GM19351 (cell line): ENCODE results near the gene SUGCT.
A peak's percentile ranks its signal among the peaks of the same experiment; 100 is the strongest.

Experiments used
- ATAC-seq: cut with Tn5 transposase; IDR thresholded peaks from one replicate; pipeline ENCODE4 v1.9.1; 2021; ENCODE audit warnings: mild to moderate bottlenecking, moderate library complexity; ENCODE audit not compliant: unreplicated experiment

The SUGCT gene

DNA sequence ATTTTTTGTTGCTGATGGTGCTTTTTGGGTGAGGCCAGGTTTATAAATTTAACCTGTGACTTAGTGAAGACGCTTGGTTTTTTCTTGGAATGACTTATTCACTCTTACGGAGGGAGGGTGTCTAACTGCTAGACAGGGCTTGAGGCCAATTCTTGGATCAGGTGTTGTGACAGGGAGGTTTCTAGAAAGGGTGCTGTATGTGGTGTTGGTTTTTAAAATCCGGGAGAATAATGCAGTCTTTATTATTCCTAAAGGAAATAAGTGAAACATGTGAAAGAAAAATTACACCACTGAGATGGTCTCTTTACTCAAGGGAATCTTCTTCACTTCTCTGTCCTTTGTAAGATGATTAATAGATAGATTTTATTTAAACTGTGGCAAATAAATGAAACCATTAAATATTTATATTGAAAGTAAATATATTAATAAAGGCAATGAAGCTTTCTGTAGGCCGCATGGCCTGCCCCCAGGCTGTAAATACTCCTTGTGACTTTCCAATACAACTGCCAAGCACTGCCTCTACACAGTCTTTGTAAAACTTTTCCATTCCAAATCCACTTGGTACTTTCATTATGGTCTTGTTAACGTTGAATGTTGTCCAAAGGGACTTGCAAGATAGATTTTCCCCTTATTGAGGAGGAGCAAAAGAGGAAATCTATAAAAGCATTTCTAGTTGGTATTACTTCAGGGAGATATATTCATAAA lies 323.1 kb downstream of the SUGCT start:
- ATAC-seq = no peak

DNA sequence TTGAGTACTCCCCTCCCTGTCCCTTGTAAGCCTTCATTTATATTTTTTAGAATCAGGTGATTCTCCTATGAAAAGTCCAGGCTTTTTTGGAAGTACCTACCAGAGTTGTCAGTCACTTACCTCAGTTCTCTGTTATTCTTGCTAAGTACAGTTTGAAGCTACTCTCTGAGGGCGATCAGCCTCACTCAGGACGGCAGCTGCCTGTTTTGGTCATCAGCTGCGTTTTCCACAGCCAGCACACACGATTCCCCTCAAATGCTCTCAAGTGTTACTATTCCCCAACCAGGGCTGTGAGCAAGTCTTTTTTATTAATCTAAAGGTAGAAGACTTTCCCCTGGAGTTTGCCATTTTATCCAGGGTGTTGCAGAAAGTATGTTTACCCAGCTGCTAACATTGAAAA lies 328.6 kb downstream of the SUGCT start:
- ATAC-seq = no peak

GRCh38 chr7:40468891-40469864 lies 334.4 kb downstream of the SUGCT start:
- no peak for ATAC-seq

DNA sequence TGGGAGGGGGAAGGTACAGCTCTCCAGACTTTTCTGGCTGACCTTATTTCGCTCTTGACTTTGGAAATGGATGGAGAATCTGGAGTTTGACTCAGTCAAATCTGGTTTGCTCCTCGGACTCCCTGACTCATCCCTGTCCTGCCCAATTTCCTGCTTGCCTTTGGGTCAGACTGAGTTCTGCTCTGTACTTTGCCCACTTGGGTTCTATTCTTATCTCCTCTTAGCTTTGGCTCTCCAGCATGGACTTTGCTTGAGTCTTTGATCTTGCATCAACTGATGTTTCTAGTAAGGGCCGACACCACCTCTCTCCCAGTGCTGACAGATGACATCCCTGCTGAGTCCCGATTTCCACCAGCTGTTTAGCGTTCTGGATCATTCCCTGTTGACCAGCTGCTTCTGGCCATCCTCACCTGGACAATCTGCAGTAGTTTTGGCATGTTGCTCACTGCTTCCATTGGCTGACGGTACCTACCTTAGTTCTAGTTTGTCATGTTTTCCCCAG lies 335.3 kb downstream of the SUGCT start:
- ATAC-seq = no peak

DNA sequence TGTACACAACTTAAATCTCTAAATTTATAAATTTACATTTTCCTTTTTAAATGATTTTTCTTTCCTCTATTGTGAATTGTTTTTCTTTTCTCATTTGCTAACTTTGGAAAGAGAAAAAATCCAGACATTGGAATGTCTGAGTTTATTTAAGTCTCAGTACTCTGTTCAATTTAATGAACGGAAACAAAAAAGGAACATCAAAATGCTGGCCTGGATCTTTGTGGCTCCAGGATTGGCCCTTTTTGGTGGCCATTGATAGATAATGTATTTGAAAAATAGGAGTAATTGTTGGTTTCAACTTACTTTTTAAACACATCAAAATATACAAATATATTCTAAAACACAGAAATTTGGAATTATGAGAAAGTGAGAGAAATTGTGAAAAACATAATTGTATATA lies 336.0 kb downstream of the SUGCT start:
- no peak for ATAC-seq

DNA sequence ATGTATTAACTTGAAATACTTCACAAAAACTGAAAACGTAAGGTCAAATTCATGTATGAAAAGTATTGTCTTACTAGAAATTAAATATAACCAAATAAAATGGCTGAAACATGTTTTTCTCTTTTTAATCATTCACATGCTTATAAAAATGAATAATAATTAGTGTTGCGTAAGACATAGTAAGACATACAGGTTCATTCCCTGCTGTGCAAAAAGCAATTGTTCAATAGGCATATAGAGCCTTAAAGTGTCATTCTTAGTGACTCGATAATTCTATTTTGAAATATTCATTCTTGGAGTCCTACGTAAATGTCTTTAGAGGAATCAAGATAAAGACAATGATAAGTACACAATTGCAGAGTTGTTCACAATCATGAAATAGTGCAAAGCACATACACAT lies 337.1 kb downstream of the SUGCT start:
- ATAC-seq = no peak

DNA sequence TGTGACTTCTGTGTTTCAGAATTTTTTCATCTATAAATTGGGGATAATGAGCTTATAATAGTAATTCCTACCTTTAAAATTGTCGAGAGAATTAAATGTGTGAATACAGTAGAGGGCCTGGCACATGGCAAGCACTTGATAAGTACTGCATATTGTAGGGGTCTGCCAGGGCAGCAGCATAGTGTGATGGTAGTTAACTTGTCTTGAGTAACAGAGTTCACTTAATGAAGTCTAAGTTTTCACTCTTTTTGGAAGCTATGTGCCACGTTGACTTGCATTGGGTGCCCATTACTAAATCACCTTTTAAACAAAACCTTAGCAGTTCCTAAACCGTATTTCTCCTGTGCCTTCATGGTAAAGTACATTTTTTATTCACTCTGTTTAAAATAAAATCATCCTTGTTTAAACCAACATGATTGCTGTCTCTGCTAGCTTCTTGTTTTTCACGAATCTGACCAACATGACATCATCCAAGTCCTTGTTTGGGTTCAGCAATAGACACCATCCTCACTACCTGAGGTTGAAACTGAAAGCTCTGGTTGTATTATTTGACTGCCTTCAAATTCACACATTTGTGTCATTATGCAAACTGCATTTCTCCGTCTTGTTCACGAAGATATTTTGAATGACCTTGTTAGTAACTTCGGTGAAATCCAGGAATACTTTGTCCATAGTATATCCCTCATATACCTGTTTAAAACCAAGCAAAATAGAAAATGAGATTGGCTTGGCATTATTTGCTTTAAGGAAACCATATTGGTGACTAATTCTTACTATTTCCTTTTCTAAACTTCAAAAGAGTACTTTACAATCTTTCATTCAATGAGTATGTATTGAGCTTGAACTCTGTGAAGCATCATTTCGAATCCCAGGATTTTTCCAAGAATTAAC lies 340.2 kb downstream of the SUGCT start:
- ATAC-seq = peak; percentile 100

- peak; percentile 5 for ATAC-seq
These were observed 340.8 kb downstream of the SUGCT start for GRCh38 chr7:40475681-40475982.

DNA sequence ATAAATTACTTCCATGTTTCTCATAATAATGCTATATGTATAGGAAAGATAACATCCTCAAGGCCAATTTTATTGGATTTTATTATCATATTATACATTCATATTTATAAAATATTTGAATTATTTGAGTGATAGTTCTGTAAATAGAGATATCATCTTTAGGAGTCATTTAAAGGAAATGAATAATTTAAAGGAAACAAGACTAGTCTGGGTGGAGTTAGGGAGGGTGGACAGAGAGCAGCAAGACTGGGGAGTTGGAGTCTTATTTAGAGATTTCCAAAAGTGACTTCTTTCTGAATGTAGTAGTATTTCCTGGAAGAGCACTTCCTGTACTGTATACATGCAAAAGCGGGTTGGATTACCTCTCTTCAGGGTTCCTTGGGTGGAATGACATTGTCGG lies 342.3 kb downstream of the SUGCT start:
- no peak for ATAC-seq

DNA sequence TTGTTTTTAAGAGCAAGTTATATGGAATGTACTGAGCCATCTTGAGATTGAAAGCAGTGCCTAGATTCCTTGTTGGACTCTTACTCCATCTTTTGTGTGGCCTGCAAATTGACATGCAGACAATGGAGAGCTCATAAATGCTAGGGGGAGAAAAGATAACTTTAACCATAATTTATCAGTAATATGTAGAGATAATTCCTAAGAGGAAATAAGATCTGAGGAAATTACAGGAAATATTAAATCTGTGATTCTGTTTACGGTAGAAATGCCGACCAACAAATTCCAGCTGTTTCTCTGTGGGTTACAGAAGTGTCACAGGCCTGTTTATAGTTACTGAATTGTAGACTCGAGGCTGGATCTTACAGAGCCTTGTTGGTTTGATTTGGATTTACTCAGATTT lies 348.0 kb downstream of the SUGCT start:
- no peak for ATAC-seq

DNA sequence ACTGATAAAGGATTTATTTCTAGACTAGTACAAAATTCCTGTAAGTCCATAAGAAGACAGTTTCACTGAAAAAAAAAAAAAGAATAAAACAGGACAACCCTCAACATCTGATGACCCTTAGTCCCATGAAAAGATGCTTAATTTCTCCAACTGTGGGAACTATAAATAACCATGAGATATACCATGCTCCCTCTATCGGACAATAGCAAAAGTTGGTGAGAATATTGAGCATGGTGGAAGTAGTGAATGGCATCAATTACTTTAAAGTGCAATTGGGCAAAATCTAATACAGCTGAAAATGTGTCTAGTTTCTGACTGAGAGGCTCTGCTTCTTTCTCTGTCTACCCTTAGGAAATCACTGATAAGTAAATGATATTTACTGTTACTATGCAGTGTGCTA lies 348.8 kb downstream of the SUGCT start:
- ATAC-seq = no peak

DNA sequence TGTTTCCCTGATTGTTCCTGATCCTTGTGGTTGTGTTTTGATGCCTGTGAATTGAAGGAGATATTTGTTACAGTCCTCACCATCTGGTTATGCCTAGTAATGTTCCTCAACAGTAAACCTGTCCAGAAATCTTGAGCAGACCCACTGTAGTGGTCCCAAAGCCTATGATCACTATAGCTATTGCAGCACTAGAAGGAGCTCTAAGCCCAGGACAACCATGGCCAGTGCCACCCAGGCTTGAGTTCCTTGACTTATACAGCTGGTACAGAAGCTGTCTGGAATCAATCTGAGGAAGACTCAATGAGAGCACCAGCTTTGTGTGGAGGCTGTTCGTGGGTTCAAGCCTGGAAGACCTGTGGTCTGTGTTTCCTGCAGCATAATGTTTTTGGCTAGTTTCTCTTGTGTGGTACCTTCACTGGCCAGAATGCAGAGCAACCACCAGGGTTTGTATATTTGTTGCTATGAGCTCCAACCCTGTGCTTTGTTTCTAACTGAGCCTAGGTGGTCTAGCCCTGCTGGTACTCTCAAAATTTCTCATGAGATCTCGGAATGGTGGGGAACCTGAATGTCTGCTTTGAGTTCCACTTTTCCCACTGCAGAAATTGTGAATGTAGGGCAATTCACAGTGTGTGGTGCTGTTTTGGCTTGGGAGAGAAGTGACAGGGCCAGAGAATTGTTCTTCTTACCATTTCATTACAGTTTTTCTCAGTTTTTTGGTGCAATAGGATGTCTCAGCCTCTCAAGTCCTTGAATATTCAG lies 355.2 kb downstream of the SUGCT start:
- no peak for ATAC-seq

DNA sequence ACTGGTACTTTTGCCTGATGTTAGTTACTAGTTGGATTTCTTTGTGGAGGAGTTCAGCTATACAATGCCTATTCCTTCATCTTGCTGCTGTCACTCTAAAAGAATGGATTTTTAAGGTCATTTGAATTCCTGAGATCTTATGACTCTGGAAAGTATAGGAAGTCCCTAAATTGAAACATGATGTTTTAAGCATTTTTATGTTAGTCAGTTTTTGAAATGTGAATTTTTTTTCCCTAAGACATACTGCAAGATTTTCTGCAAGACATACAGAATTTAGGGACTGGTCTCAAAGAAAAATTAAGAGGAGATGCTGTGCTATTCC lies 355.8 kb downstream of the SUGCT start:
- no peak for ATAC-seq

- no peak for ATAC-seq
These were observed 358.1 kb downstream of the SUGCT start for GRCh38 chr7:40492946-40493345.

GRCh38 chr7:40493609-40494051 lies 358.8 kb downstream of the SUGCT start:
- no peak for ATAC-seq

DNA sequence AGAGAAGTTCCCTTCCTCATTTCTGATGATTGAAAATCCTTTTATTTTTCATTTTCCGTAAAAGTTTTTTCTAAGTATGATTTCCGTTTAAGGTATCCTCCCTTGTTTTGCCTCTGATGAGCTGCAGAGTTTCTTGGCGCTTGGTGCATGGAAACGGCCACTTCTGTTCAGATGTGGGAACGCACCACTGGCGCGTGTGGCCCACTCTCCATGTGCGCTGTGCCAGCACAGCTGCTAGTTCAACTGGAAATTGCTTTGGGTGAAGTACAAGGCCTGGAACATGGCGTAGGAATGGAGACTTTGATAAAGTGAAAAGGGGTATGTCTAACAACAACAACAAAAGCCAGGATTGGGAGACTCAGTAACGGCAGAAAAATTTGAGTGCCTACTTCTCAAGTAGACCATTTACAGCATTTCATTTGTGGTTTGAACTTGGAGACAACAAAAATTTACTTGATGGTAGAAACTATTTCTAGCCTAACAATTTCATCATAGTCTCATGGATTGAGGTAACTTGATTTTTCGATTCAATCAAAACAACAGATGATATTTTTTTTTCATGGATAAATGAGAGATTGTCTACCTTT lies 364.2 kb downstream of the SUGCT start:
- no peak for ATAC-seq

DNA sequence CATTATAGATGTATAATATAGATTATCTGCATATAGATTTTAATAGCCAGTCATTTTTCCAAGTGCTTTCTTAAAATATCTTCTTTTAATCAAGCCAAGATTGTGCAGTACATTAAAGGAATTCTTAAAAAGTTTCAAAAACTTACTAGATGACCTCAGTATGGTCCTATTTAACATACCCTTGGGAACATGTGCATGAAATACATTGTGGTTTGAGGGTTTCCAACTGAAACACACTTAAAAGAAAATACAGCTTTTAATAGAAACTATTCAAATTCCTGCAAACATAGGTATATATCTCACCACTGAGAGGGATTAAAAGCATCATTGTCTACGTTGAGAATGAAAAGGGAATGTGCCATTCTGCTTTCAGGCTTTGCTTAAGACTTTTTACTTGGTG lies 364.9 kb downstream of the SUGCT start:
- no peak for ATAC-seq

- ATAC-seq = no peak
These were observed 365.4 kb downstream of the SUGCT start for GRCh38 chr7:40500219-40500618.

GRCh38 chr7:40502359-40502758 lies 367.6 kb downstream of the SUGCT start:
- ATAC-seq = no peak

GRCh38 chr7:40506158-40506557 lies 371.4 kb downstream of the SUGCT start:
- ATAC-seq = no peak
